H7 (cell line): ENCODE results near the gene KLK2. TPM values are rescaled to one million over a fixed set of nuclear protein-coding genes. Genes with fewer than 3 reads are reported as not detected.

Experiments used
- DNase-seq: peaks from one replicate; pipeline ENCODE4 v3.0.0; 2012
- H3K27me3 ChIP-seq: 2 replicates; pipeline ENCODE4 v1.6.0; 2011; ENCODE audit warnings: mild to moderate bottlenecking, low read length; ENCODE audit not compliant: control insufficient read depth, insufficient read depth
- H3K36me3 ChIP-seq: replicated peaks from 2 replicates; pipeline ENCODE4 v1.5.1; 2011; ENCODE audit warnings: low read length; ENCODE audit not compliant: control insufficient read depth, insufficient read depth
- H3K4me3 ChIP-seq: 2 replicates; pipeline ENCODE4 v1.5.1; 2011; ENCODE audit warnings: low read depth, mild to moderate bottlenecking, control low read depth, low read length, moderate library complexity; ENCODE audit not compliant: insufficient read depth
- total RNA-seq: library from RNA; depleted of rRNA; stranded (reverse); fragments of >200 nt; shearing (Covaris generic); gene quantifications from 2 replicates; pipeline ENCODE4 v1.2.3, GENCODE V29; 2014

Gene KLK2
- total RNA-seq, 1 experiment from 2014 or later = not detected

GRCh38 chr19:50861496-50862286, 11.5 kb upstream of the KLK2 start:
- Histone ChIP-seq H3K36me3 (no peaks in the 10 kb centered on the region), H3K27me3 (no peaks in the 10 kb centered on the region; the same call in 1 of the 2 replicates), H3K4me3 (no peak overlapping the region)
- no peak for DNase-seq

GRCh38 chr19:50869479-50869878, 3.8 kb upstream of the KLK2 start:
- H3K36me3 ChIP-seq = no peaks in the 10 kb centered on the region
- no peak overlapping the region for H3K4me3 ChIP-seq
- H3K27me3 ChIP-seq = no peaks in the 10 kb centered on the region; the same call in 1 of the 2 replicates
- no peak for DNase-seq

- Histone ChIP-seq H3K27me3 (no peaks in the 10 kb centered on the region; the same call in 1 of the 2 replicates), H3K4me3 (no peak overlapping the region), H3K36me3 (no peaks in the 10 kb centered on the region)
- DNase-seq = peak; percentile 52
Measured at GRCh38 chr19:50870417-50871089, 2.7 kb upstream of the KLK2 start.

- DNase-seq = no peak
- Histone ChIP-seq H3K36me3 (no peaks in the 10 kb centered on the region), H3K27me3 (no peaks in the 10 kb centered on the region; the same call in 1 of the 2 replicates), H3K4me3 (no peak overlapping the region)
Measured at GRCh38 chr19:50874211-50874610, 972 bp downstream of the KLK2 start.

- Histone ChIP-seq H3K4me3 (no peak overlapping the region), H3K27me3 (no peaks in the 10 kb centered on the region; the same call in 1 of the 2 replicates), H3K36me3 (no peaks in the 10 kb centered on the region)
- DNase-seq = peak; percentile 49
Measured at GRCh38 chr19:50875795-50876422, 2.7 kb downstream of the KLK2 start.

- DNase-seq = no peak
- H3K27me3 ChIP-seq = no peaks in the 10 kb centered on the region; the same call in 1 of the 2 replicates
Measured at GRCh38 chr19:50876456-50876855, 3.2 kb downstream of the KLK2 start.

GRCh38 chr19:50877338-50877737, 4.1 kb downstream of the KLK2 start:
- no peak overlapping the region for H3K4me3 ChIP-seq
- no peaks in the 10 kb centered on the region for H3K27me3 ChIP-seq
- peak; percentile 66 for DNase-seq
- no peaks in the 10 kb centered on the region for H3K36me3 ChIP-seq

More at GRCh38 chr19:50876456-50876855, 3.2 kb downstream of the KLK2 start:
- Histone ChIP-seq H3K4me3 (no peak overlapping the region), H3K36me3 (no peaks in the 10 kb centered on the region)

GRCh38 chr19:50878851-50879250, 5.6 kb downstream of the KLK2 start:
- H3K4me3 ChIP-seq = no peak overlapping the region
- H3K36me3 ChIP-seq = no peaks in the 10 kb centered on the region
- H3K27me3 ChIP-seq = no peaks in the 10 kb centered on the region
- DNase-seq = no peak

GRCh38 chr19:50880241-50880640, 7.0 kb downstream of the KLK2 start:
- Histone ChIP-seq H3K36me3 (no peaks in the 10 kb centered on the region), H3K27me3 (no peaks in the 10 kb centered on the region)
- DNase-seq = no peak

GRCh38 chr19:50882188-50882587, 8.9 kb downstream of the KLK2 start:
- Histone ChIP-seq H3K27me3 (no peaks in the 10 kb centered on the region), H3K36me3 (no peaks in the 10 kb centered on the region), H3K4me3 (no peak overlapping the region)
- no peak for DNase-seq

More at GRCh38 chr19:50880241-50880640, 7.0 kb downstream of the KLK2 start:
- no peak overlapping the region for H3K4me3 ChIP-seq

GRCh38 chr19:50889638-50890037, 16.4 kb downstream of the KLK2 start:
- DNase-seq = no peak
- no peaks in the 10 kb centered on the region for H3K36me3 ChIP-seq
- no peak overlapping the region for H3K4me3 ChIP-seq
- H3K27me3 ChIP-seq = no peaks in the 10 kb centered on the region

- Histone ChIP-seq H3K27me3 (no peaks in the 10 kb centered on the region), H3K4me3 (no peak overlapping the region), H3K36me3 (no peaks in the 10 kb centered on the region)
- DNase-seq = no peak
Measured at GRCh38 chr19:50890422-50891252, 17.4 kb downstream of the KLK2 start.

- Histone ChIP-seq H3K36me3 (no peaks in the 10 kb centered on the region), H3K27me3 (no peaks in the 10 kb centered on the region), H3K4me3 (no peak overlapping the region)
- no peak for DNase-seq
Measured at GRCh38 chr19:50891253-50891625, 18.0 kb downstream of the KLK2 start.
